ENCODE results near the gene DMXL1. TPM values are rescaled to one million over a fixed set of nuclear protein-coding genes. Genes with fewer than 3 reads are reported as not detected.

DMXL1 gene
- total RNA-seq, 2 donors from 2014 or later, result 47.8 to 51.8 TPM

DNA sequence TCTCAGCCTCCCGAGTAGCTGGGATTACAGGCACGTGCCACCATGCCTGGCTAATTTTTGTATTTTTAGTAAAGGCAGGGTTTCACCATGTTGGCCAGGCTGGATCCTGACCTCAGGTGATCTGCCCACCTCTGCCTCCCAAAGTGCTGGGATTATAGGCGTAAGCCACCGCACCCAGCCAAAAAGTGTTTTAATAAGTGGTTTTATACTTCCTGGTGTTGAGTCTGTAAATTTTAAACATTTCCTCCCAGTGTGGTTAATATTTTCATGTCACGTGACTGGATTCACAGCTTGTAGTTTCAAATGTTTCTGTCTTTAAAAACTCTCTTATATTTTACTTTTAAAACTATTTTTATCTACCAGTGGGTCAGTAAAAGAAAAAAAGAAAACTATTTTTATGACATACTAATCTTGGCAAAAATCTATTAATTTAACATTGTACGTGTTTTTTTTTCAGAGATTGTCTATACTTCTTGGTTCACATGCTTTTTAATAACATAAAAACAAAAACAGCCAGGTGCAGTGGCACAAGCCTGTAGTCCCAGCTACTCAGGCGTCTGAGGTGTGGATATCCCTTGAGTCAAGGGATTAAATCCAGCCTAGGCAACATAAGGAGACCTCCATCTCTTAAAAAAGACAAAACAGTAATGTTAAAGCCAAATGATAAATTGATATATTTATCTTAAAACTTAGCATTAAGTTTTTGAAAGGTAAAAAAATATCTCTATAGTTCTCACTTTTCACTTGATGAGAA lies 117.1 kb downstream of the DMXL1 start:
- Mint-ChIP-seq H3K27ac (peak overlapping the region; percentile 67), H3K9me3 (no peaks in the 10 kb centered on the region), H3K36me3 (ENCODE audit: low read depth) (peaks cover 30% of the 10 kb centered on the region), H3K27me3 (ENCODE audit: insufficient read depth) (no peaks in the 10 kb centered on the region), H3K4me3 (no peak overlapping the region), H3K4me1 (peaks cover 6% of the 10 kb centered on the region)
- no peak for DNase-seq
- no peak for TF ChIP-seq CTCF (conservative IDR thresholded peaks at IDR 0.05)
- Histone ChIP-seq H3K27me3 (ENCODE audit: control insufficient read depth, insufficient read depth, low read length, poor library complexity, severe bottlenecking) (no peaks in the 10 kb centered on the region), H3K9ac (ENCODE audit: extremely low read depth, low read length, poor library complexity, severe bottlenecking) (no peak overlapping the region), H3K4me3 (ENCODE audit: low read length) (no peak overlapping the region), H3K9me3 (ENCODE audit: control insufficient read depth, low read length) (peaks cover 7% of the 10 kb centered on the region), H3K36me3 (ENCODE audit: control insufficient read depth, insufficient read depth, low read length) (peaks cover 27% of the 10 kb centered on the region), H3K27ac (ENCODE audit: low read depth, low read length) (no peak overlapping the region), H3K4me1 (ENCODE audit: control insufficient read depth, insufficient read depth, low read length) (no peaks in the 10 kb centered on the region)
- 93% methylated on average over 7 of the region's 7 CpGs; no CpG with 5 or more reads in 1 of the 2 experiments for WGBS, 2 experiments (ENCODE audit: insufficient coverage in 1 of 2, insufficient read length in 1 of 2)

DNA sequence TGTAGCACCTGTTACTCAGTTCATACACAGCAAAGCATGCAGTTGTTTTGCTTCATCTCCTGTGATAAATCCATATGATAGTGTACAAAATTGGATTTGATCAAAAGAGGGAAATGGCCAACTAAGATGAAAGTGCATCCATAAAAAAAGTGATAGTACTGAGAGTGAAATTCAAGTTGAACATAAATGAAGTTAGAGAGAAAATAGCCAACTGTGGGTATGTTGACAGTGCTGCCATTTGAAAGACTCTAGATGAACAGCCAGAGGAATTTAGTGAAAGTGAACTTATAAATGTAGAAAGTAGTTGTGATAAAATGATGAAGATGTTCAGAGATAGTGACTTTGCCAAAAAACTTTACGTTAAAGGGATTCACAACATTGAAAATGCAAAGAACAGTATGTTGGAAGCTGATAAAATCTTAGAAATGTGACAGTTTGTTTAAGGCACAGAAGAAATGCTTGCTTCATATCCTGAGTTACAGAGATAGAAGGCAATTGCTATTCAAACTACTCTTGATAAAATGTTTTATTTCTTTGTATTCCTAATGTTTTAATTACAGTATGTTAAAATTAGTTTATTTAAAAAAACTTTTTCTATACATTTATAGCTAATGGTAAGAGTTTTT lies 119.7 kb downstream of the DMXL1 start:
- Histone ChIP-seq H3K36me3 (ENCODE audit: control insufficient read depth, insufficient read depth, low read length) (peaks cover 36% of the 10 kb centered on the region), H3K27me3 (ENCODE audit: control insufficient read depth, insufficient read depth, low read length, poor library complexity, severe bottlenecking) (no peaks in the 10 kb centered on the region), H3K4me3 (ENCODE audit: low read length) (no peak overlapping the region), H3K4me1 (ENCODE audit: control insufficient read depth, insufficient read depth, low read length) (no peaks in the 10 kb centered on the region), H3K9ac (ENCODE audit: extremely low read depth, low read length, poor library complexity, severe bottlenecking) (no peak overlapping the region), H3K27ac (ENCODE audit: low read depth, low read length) (no peak overlapping the region), H3K9me3 (ENCODE audit: control insufficient read depth, low read length) (peaks cover 7% of the 10 kb centered on the region)
- H3K4me1 Mint-ChIP-seq, result peaks cover 6% of the 10 kb centered on the region
- 85 to 93% methylated on average over 1 of the region's 1 CpG for WGBS, 2 experiments (ENCODE audit: insufficient coverage in 1 of 2, insufficient read length in 1 of 2)
- H3K27ac Mint-ChIP-seq, result no peak overlapping the region
- H3K9me3 Mint-ChIP-seq, result no peaks in the 10 kb centered on the region
- DNase-seq, result no peak
- H3K4me3 Mint-ChIP-seq, result no peak overlapping the region
- peaks cover 30% of the 10 kb centered on the region for H3K36me3 Mint-ChIP-seq (ENCODE audit: low read depth)
- H3K27me3 Mint-ChIP-seq (ENCODE audit: insufficient read depth), result no peaks in the 10 kb centered on the region
- TF ChIP-seq CTCF (conservative IDR thresholded peaks at IDR 0.05), result no peak

GRCh38 chr5:119191944-119192343 lies 121.1 kb downstream of the DMXL1 start:
- H3K27ac Mint-ChIP-seq, result no peak overlapping the region

More at GRCh38 chr5:119191944-119192343, 121.1 kb downstream of the DMXL1 start:
- H3K4me3 ChIP-seq (ENCODE audit: low read length), result no peak overlapping the region
- H3K4me3 Mint-ChIP-seq, result no peak overlapping the region
- peaks cover 48% of the 10 kb centered on the region for H3K36me3 ChIP-seq (ENCODE audit: control insufficient read depth, insufficient read depth, low read length)
- no peak overlapping the region for H3K9ac ChIP-seq (ENCODE audit: extremely low read depth, low read length, poor library complexity, severe bottlenecking)
- TF ChIP-seq CTCF (conservative IDR thresholded peaks at IDR 0.05), result no peak
- WGBS, 2 experiments (ENCODE audit: insufficient coverage in 1 of 2, insufficient read length in 1 of 2), result 92 to 94% methylated on average over 1 of the region's 1 CpG
- no peaks in the 10 kb centered on the region for H3K27me3 ChIP-seq (ENCODE audit: control insufficient read depth, insufficient read depth, low read length, poor library complexity, severe bottlenecking)
- DNase-seq, result no peak
- H3K4me1 Mint-ChIP-seq, result peaks cover 6% of the 10 kb centered on the region
- H3K9me3 ChIP-seq (ENCODE audit: control insufficient read depth, low read length), result peaks cover 7% of the 10 kb centered on the region
- H3K4me1 ChIP-seq (ENCODE audit: control insufficient read depth, insufficient read depth, low read length), result no peaks in the 10 kb centered on the region
- no peaks in the 10 kb centered on the region for H3K27me3 Mint-ChIP-seq (ENCODE audit: insufficient read depth)
- no peaks in the 10 kb centered on the region for H3K9me3 Mint-ChIP-seq
- H3K36me3 Mint-ChIP-seq (ENCODE audit: low read depth), result peaks cover 34% of the 10 kb centered on the region
- no peak overlapping the region for H3K27ac ChIP-seq (ENCODE audit: low read depth, low read length)

Measured in endodermal cell (in vitro differentiated cells).